ENCODE results near the gene SMOC2.

GRCh38 chr6:168494726-168495125, 53.7 kb downstream of the SMOC2 start:
- TF ChIP-seq POLR2A (IDR thresholded peaks at IDR 0.05), result no peak
- no peak for TF ChIP-seq CTCF (IDR thresholded peaks at IDR 0.05)

All from Peyer's patch (tissue), 4 donors.